MG63 (cell line): ENCODE data around the gene TM2D3. TPM values are rescaled to one million over a fixed set of nuclear protein-coding genes. Genes with fewer than 3 reads are reported as not detected.

Experiments used
- DNase-seq: peaks from one replicate; pipeline ENCODE4 v3.0.0-alpha.2; 2020
- H3K27me3 ChIP-seq: fragments of 250-450 bp; sonication (Bioruptor Pico); 2 replicates; pipeline ENCODE4 v1.5.1; 2020; ENCODE audit warnings: mild to moderate bottlenecking, moderate library complexity
- H3K36me3 ChIP-seq: fragments of 250-450 bp; sonication (Bioruptor Pico); 2 replicates; pipeline ENCODE4 v1.5.1; 2020; ENCODE audit warnings: mild to moderate bottlenecking, moderate library complexity
- H3K4me3 ChIP-seq: fragments of 250-450 bp; sonication (Bioruptor Pico); 2 replicates; pipeline ENCODE4 v1.5.1; 2020; ENCODE audit warnings: mild to moderate bottlenecking, moderate library complexity
- H3K9me3 ChIP-seq: fragments of 250-450 bp; sonication (Bioruptor Pico); 2 replicates; pipeline ENCODE4 v1.5.1; 2020; ENCODE audit warnings: mild to moderate bottlenecking, moderate library complexity
- total RNA-seq: library from RNA; depleted of rRNA; stranded (reverse); fragments of >200 nt; shearing (Covaris generic); gene quantifications from 2 replicates; pipeline ENCODE4 v1.2.3, GENCODE V29; 2014; ENCODE audit warnings: low replicate concordance; rRNA removed

TM2D3 gene
- 32.8 and 51.4 TPM in 2 replicates for total RNA-seq

DNA sequence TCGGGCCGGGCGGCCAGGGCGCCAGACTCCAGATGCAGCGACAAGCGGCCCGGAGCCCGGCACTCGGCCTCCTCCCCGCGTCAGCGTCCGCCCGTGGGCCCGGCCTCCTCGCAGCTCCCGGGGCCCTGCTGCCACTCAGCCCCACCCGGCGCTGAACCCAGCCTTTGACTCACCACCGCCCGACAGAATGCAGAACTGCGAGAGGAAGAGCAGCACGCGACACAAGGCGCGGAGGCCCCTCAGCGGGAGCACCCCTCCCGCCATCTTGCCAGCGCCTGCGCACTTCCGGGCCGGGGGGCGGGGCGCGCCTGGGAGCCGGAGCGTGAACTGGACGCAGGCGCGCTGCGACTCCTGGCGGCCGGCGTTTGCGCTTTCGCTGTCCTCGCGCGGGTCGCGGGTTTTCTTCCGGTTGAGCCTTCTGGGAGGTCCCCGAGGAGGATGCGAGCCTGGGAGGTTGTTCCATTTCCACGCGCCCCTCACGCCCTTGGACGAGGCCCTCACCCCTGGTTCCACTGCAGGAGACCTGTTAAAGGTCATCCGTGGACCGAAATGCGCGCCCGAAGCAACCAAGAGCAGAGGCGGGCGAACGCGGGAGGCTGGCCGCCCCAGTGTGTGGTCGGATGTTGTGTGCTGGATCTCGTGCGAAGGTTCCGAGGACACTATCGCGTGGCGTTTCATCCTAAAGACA is at the start of gene TM2D3:
Gene TM2D3, minus strand, starts transcription at position 284 of the 688 bp plus-strand sequence. Its CDS starts 20 bp downstream, at position 264.
- Histone ChIP-seq H3K36me3 (peaks cover 41% of the 10 kb centered on the region), H3K9me3 (no peaks in the 10 kb centered on the region), H3K4me3 (peak within 1 kb of the TSS; percentile 66), H3K27me3 (no peaks in the 10 kb centered on the region)
- peak; percentile 93 for DNase-seq

DNA sequence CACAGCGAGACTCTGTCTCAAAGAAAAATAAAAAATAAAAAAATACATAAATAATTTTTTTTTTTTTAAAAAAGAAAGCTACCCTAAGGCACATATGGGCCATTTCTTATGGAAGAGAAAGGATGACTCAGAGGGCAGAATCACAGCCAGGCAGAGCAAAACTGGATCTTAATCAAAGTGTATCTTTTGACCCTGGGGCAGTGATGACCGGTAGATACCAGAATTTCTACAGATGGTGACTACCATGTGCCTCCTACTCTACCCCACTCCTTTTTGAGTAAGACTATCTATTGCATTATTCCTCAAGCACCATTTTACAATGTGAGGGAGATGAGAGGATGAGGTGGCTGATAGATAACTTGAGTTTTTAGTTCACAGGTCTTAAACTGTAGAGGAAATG is 46.1 kb upstream of the TM2D3 start:
- no peaks in the 10 kb centered on the region for H3K9me3 ChIP-seq
- H3K36me3 ChIP-seq: peaks cover 20% of the 10 kb centered on the region
- H3K27me3 ChIP-seq: no peaks in the 10 kb centered on the region
- DNase-seq: peak; percentile 9
- no peak overlapping the region for H3K4me3 ChIP-seq

DNA sequence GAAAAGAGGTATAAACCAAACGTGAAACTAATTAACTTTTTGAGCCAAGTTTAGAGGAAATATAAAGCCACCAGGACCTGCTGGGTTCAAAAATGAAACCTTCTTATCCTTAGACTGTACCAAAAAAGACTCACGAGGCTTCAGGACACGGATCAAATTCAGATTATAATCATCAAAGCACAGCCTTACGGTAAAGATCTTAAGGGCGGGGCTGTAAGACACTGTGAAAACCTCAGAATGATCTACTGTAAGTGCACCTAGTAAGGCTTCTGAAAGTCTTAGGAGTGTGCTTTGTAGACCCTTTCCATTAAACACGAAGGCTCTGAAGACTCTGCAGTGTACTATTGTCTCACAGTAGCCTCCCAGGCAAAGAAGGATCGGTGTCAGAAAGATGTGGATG is 45.3 kb upstream of the TM2D3 start:
- DNase-seq: no peak
- Histone ChIP-seq H3K27me3 (no peaks in the 10 kb centered on the region), H3K36me3 (peaks cover 25% of the 10 kb centered on the region), H3K9me3 (no peaks in the 10 kb centered on the region), H3K4me3 (no peak overlapping the region)

DNA sequence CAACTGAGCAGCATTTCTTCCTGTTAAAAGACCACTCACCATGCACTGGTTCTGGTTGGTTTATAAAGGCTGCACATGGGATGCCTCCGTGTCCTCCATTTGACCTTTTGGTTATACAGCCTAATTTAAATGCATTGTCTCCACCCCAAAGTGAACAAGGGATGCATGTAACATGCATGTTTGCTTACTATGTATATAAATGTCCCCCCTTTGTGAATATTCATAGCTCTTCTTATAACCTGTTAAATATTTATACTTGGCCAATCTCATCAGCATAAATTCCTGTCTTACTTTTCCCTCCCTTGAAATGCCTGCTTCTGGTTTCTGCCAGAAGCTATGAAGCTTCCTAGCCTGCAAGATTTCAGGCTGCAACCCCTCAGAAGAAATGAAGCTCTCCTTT is 44.6 kb upstream of the TM2D3 start:
- Histone ChIP-seq H3K4me3 (no peak overlapping the region), H3K9me3 (no peaks in the 10 kb centered on the region), H3K36me3 (peaks cover 25% of the 10 kb centered on the region), H3K27me3 (no peaks in the 10 kb centered on the region)
- DNase-seq: no peak

DNA sequence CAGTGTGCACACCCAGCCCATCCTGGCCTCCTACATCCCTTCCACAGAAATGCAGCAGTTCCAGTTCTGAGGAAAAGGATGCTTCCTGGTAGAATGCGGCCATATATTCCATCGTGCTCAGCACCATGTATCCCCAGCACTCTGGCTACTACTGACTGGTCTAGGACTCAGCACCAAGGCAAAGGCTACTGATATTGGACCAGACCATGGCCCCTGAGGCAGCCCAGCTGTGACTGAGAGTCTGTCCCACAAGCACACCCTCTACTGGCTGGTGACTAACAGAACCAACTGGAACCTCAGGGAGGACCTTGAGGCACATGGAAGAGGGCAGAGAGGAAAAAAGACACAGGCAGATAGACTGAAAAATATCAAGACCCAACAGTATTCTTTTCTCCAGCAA is 42.1 kb upstream of the TM2D3 start:
- H3K36me3 ChIP-seq: peaks cover 18% of the 10 kb centered on the region
- H3K4me3 ChIP-seq: no peak overlapping the region
- H3K9me3 ChIP-seq: no peaks in the 10 kb centered on the region

DNA sequence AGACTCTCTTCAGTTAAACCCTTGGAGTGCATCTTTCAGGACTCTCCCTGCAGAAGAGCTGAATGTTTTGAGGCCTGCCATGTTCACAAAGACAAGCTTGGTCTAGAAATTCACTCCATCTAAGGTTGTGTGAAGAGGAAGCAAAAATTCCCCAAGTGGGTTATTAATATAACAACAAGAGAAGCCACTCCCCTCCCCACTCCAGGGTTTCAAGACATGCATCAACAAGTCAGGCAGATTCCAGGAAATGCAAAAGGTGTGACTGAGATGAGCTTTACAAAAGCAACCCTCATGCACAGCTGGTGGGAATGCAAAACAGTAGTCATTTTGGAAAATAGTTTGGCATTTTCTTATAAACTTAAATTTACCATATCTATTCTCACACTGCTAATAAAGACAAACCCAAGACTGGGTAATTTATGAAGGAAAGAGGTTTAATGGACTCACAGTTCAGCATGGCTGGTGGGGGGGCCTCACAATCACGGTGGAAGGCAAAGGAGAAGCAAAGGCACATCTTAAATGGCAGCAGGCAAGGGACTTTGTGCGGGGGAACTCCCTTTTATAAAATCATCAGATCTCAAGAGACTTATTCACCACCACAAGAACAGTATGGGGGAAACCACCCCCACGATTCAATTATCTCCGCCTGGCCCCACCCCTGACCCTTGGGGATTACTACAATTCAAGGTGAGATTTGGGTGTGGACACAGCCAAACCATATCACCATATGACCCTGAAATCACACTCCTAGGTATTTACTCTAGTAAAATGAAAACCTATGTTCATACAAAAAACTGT is 40.8 kb upstream of the TM2D3 start:
- H3K4me3 ChIP-seq: no peak overlapping the region
- DNase-seq: no peak
- no peaks in the 10 kb centered on the region for H3K27me3 ChIP-seq
- peaks cover 18% of the 10 kb centered on the region for H3K36me3 ChIP-seq
- H3K9me3 ChIP-seq: no peaks in the 10 kb centered on the region

More for the DNA sequence above, 42.1 kb upstream of the TM2D3 start:
- H3K27me3 ChIP-seq: no peaks in the 10 kb centered on the region
- DNase-seq: no peak

- peaks cover 6% of the 10 kb centered on the region; the same call in 1 of the 2 replicates for H3K36me3 ChIP-seq
- H3K27me3 ChIP-seq: no peaks in the 10 kb centered on the region
- no peaks in the 10 kb centered on the region for H3K9me3 ChIP-seq
- DNase-seq: no peak
- H3K4me3 ChIP-seq: no peak overlapping the region
Measured at GRCh38 chr15:101689901-101690300, 37.7 kb upstream of the TM2D3 start.

DNA sequence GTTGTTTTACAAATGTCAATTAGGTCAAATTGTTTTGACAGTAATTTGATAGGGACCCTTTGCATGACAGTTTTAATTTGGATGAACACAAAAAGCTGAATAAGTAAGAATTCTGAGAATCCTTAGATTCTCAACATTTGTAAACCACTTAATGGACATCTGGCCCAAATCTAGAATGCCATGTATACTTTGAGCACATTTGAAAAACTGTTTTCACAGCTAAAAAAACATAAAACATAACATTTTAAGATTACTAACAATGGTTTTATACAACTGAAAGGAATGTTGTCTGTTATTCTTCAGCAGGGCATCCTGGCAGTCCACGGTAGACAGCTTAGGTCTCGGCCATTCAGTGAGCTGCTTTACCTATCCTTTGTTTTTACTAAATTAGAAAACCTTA is 34.5 kb upstream of the TM2D3 start:
- DNase-seq: no peak
- no peak overlapping the region for H3K4me3 ChIP-seq
- peaks cover 6% of the 10 kb centered on the region; the same call in 1 of the 2 replicates for H3K36me3 ChIP-seq
- H3K27me3 ChIP-seq: no peaks in the 10 kb centered on the region
- no peaks in the 10 kb centered on the region for H3K9me3 ChIP-seq

GRCh38 chr15:101684877-101685276 is 32.7 kb upstream of the TM2D3 start:
- H3K36me3 ChIP-seq: peaks cover 6% of the 10 kb centered on the region; the same call in 1 of the 2 replicates
- no peaks in the 10 kb centered on the region for H3K9me3 ChIP-seq
- no peak for DNase-seq
- no peaks in the 10 kb centered on the region for H3K27me3 ChIP-seq
- no peak overlapping the region for H3K4me3 ChIP-seq

DNA sequence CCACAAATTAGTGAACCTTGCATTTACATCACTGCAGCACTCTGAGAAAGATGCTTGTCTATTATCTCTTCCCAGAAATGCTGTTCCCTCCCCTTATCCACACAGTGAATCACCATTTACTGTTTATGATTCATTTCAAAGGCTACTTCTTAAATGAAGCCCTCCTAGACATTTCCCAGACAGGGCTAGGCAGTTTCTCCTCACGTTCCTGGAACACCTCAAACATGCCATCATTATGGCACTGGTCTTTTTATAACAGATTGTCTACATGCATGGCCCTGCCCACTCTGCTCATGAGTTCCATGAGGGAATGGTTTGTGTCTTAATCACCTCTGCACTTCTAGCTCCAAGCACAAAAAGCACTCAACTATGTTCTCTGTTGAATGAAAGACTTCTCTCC is 32.2 kb upstream of the TM2D3 start:
- no peak overlapping the region for H3K4me3 ChIP-seq
- peak; percentile 5 for DNase-seq
- no peaks in the 10 kb centered on the region for H3K9me3 ChIP-seq
- H3K27me3 ChIP-seq: no peaks in the 10 kb centered on the region
- H3K36me3 ChIP-seq: peaks cover 6% of the 10 kb centered on the region; the same call in 1 of the 2 replicates

- no peak for DNase-seq
- Histone ChIP-seq H3K4me3 (no peak overlapping the region), H3K27me3 (no peaks in the 10 kb centered on the region), H3K9me3 (no peaks in the 10 kb centered on the region), H3K36me3 (peaks cover 12% of the 10 kb centered on the region; the same call in 1 of the 2 replicates)
Measured at GRCh38 chr15:101679806-101680205, 27.6 kb upstream of the TM2D3 start.

- no peak overlapping the region for H3K4me3 ChIP-seq
- DNase-seq: no peak
- peaks cover 10% of the 10 kb centered on the region for H3K36me3 ChIP-seq
- H3K9me3 ChIP-seq: no peaks in the 10 kb centered on the region
- no peaks in the 10 kb centered on the region for H3K27me3 ChIP-seq
Measured at GRCh38 chr15:101676921-101677329, 24.7 kb upstream of the TM2D3 start.

DNA sequence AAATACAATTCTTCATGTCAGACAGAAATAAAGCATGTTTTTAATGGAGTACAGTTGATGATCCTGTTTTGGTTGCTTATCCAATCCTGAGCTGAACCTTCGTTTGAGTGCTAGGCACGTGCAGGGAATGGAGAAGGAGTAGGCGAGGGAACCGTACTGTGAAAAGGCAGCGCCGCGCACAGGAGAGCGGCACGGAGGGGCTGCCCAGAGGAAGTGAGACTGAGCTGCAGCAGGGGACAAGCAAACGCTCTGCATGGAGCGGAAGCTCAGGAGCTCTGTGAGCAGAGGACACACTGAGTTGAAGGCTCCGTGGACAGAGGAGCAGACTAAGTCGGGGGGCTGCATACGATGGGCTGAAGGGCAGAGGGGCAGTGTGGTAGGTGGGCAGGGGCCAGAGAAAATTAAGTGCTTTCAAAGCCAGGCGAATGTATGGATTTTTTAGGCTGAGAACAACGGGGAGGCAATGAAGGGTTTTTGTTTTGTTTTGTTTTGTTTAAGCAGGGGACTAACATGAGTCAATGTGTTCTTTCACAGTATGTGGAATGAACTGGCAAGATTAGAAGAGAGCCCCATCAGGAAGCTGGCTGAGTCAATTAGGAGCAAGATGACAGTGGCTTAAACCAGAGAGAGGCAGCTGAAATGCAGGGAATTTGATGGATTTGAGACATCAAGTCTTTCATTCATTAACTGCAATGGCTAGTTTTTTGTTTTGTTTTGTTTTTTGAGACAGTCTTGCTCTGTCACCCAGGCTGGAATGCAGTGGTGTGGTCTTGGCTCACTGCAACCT is 23.8 kb upstream of the TM2D3 start:
- H3K36me3 ChIP-seq: peaks cover 10% of the 10 kb centered on the region
- H3K27me3 ChIP-seq: no peaks in the 10 kb centered on the region
- no peaks in the 10 kb centered on the region for H3K9me3 ChIP-seq
- no peak overlapping the region for H3K4me3 ChIP-seq
- DNase-seq: peak; percentile 20

GRCh38 chr15:101675015-101675414 is 22.8 kb upstream of the TM2D3 start:
- DNase-seq: peak; percentile 33
- H3K27me3 ChIP-seq: no peaks in the 10 kb centered on the region
- H3K9me3 ChIP-seq: no peaks in the 10 kb centered on the region
- no peak overlapping the region for H3K4me3 ChIP-seq
- H3K36me3 ChIP-seq: peaks cover 10% of the 10 kb centered on the region

DNA sequence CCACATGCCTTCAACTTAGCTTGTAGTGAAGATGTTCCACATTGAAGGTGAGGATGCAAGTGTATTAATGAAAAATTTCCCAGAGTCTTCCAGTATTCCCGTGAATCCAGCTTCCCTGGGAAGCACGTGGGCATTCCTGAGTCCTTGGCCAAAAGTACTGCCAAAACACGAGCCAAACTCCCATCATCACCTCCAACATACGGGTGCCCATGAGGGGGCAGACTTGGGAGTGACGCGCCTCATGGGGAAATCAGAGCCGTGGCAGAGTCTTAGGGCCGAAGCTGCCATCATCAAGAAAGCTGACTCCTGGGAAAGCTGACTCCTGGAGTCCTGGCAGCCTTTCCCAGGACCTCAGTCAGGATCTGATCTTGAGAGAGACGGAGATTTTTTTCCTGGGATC is 20.1 kb upstream of the TM2D3 start:
- no peak overlapping the region for H3K4me3 ChIP-seq
- H3K27me3 ChIP-seq: no peaks in the 10 kb centered on the region
- DNase-seq: no peak
- H3K36me3 ChIP-seq: peaks cover 12% of the 10 kb centered on the region
- H3K9me3 ChIP-seq: no peaks in the 10 kb centered on the region; the same call in 1 of the 2 replicates

DNA sequence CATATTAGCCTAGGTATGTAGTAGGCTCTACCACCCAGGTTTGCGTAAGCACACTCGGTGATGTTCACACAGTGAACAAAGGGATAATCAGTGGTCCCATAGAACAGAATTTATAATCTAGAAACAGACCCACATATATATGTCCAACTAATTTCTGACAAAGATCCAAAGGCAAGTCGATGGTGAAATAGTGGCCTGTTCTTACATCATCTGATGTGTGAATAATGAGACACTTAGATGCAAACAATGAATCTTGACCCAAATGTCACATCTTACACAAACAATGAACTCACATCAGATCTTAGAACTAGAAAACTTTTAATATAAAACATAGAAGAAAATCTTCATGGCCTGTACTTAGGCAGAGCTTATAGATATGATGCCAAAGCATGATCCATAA is 17.6 kb upstream of the TM2D3 start:
- Histone ChIP-seq H3K9me3 (peaks cover 3% of the 10 kb centered on the region), H3K27me3 (no peaks in the 10 kb centered on the region), H3K4me3 (no peak overlapping the region), H3K36me3 (peaks cover 12% of the 10 kb centered on the region)
- DNase-seq: no peak

GRCh38 chr15:101667881-101668280 is 15.7 kb upstream of the TM2D3 start:
- Histone ChIP-seq H3K4me3 (no peak overlapping the region), H3K27me3 (no peaks in the 10 kb centered on the region), H3K36me3 (peaks cover 7% of the 10 kb centered on the region; the same call in 1 of the 2 replicates), H3K9me3 (peaks cover 3% of the 10 kb centered on the region)
- no peak for DNase-seq
